ENCODE measurements around the gene PCBP3. TPM values are rescaled to one million over a fixed set of nuclear protein-coding genes. Genes with fewer than 3 reads are reported as not detected.

PCBP3 gene
- total and polyA plus RNA-seq, 2 of the 8 experiments (the other 6 are each of a cell fraction or from before 2014, with no cell fraction given): 3.5 to 6.3 TPM

GRCh38 chr21:45774291-45774690 is 130.8 kb downstream of the PCBP3 start (continued):
- TF ChIP-seq CHD7 (IDR thresholded peaks at IDR 0.05; ENCODE audit: insufficient replicate concordance, low read length) (no peak), KDM1A (IDR thresholded peaks at IDR 0.05; ENCODE audit: borderline replicate concordance, low read length) (no peak), RNF2 (IDR thresholded peaks at IDR 0.05; ENCODE audit: borderline replicate concordance, low read depth, low read length, missing control alignments, poor library complexity, severe bottlenecking) (no peak), SIRT6 (IDR thresholded peaks at IDR 0.05; ENCODE audit: low read length) (no peak), BRCA1 (IDR thresholded peaks at IDR 0.05; ENCODE audit: low read depth, low read length) (no peak), PHF8 (conservative IDR thresholded peaks at IDR 0.05; ENCODE audit: low read depth, low read length) (no peak), RXRA (IDR thresholded peaks at IDR 0.05; ENCODE audit: insufficient read depth, low read depth, low read length) (no peak), KDM5A (IDR thresholded peaks at IDR 0.05; ENCODE audit: low read length) (no peak), KDM4A (IDR thresholded peaks at IDR 0.05; ENCODE audit: low read depth, low read length, severe bottlenecking) (no peak)
- TF ChIP-seq, protein P1, sequence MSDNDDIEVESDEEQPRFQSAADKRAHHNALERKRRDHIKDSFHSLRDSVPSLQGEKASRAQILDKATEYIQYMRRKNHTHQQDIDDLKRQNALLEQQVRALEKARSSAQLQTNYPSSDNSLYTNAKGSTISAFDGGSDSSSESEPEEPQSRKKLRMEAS (IDR thresholded peaks at IDR 0.05): no peak
- TF ChIP-seq, protein P2, sequence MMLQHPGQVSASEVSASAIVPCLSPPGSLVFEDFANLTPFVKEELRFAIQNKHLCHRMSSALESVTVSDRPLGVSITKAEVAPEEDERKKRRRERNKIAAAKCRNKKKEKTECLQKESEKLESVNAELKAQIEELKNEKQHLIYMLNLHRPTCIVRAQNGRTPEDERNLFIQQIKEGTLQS (IDR thresholded peaks at IDR 0.05; ENCODE audit: insufficient read depth, low read depth, low read length): no peak
